Measurements from ENCODE around the gene LYPLA2. TPM values are rescaled to one million over a fixed set of nuclear protein-coding genes. Genes with fewer than 3 reads are reported as not detected.

Gene LYPLA2
- total RNA-seq, 1 donor from 2014 or later = 88.9 TPM

- Mint-ChIP-seq H3K4me3 (peak overlapping the region; percentile 97), H3K9me3 (no peaks in the 10 kb centered on the region), H3K27ac (ENCODE audit: unreplicated experiment) (no peak overlapping the region), H3K27me3 (ENCODE audit: low read depth) (peaks cover 2% of the 10 kb centered on the region), H3K4me1 (peaks cover 9% of the 10 kb centered on the region), H3K36me3 (ENCODE audit: low read depth) (no peaks in the 10 kb centered on the region)
- no peak for DNase-seq (ENCODE audit: low read depth, low spot score)
- TF ChIP-seq CTCF (conservative IDR thresholded peaks at IDR 0.05) = no peak
These were observed 6.8 kb downstream of the LYPLA2 start for GRCh38 chr1:23797478-23798448.

- H3K4me3 Mint-ChIP-seq = peak overlapping the region; percentile 97
- no peaks in the 10 kb centered on the region for H3K36me3 Mint-ChIP-seq (ENCODE audit: low read depth)
- H3K4me1 Mint-ChIP-seq = peaks cover 11% of the 10 kb centered on the region
- no peaks in the 10 kb centered on the region for H3K9me3 Mint-ChIP-seq
- no peak overlapping the region for H3K27ac Mint-ChIP-seq (ENCODE audit: unreplicated experiment)
- peaks cover 2% of the 10 kb centered on the region for H3K27me3 Mint-ChIP-seq (ENCODE audit: low read depth)
- no peak for DNase-seq (ENCODE audit: low read depth, low spot score)
- peak; percentile 18 for TF ChIP-seq CTCF (conservative IDR thresholded peaks at IDR 0.05)
These were observed 7.8 kb downstream of the LYPLA2 start for GRCh38 chr1:23798662-23799142.

DNA sequence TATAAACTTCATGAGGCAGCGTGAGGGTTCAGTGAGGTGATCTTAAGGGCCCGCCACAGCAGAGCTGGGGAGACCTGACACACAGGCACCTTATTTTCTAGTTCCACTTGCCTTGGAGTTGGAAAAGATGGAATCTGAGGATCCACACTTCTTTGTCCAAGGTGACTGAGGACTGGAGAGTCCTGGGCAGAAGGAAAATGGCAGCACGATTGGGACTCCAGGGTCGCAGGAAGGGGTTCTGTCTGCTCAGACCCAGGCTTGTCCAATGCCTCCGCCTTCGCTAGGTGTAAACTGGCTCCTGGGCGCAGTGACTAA lies 8.3 kb downstream of the LYPLA2 start:
- no peak for DNase-seq (ENCODE audit: low read depth, low spot score)
- H3K4me1 Mint-ChIP-seq = peaks cover 17% of the 10 kb centered on the region
- no peak for TF ChIP-seq CTCF (conservative IDR thresholded peaks at IDR 0.05)
- no peaks in the 10 kb centered on the region for H3K36me3 Mint-ChIP-seq (ENCODE audit: low read depth)
- peak overlapping the region; percentile 97 for H3K4me3 Mint-ChIP-seq
- no peak overlapping the region for H3K27ac Mint-ChIP-seq (ENCODE audit: unreplicated experiment)
- H3K9me3 Mint-ChIP-seq = no peaks in the 10 kb centered on the region
- H3K27me3 Mint-ChIP-seq (ENCODE audit: low read depth) = peaks cover 2% of the 10 kb centered on the region

DNA sequence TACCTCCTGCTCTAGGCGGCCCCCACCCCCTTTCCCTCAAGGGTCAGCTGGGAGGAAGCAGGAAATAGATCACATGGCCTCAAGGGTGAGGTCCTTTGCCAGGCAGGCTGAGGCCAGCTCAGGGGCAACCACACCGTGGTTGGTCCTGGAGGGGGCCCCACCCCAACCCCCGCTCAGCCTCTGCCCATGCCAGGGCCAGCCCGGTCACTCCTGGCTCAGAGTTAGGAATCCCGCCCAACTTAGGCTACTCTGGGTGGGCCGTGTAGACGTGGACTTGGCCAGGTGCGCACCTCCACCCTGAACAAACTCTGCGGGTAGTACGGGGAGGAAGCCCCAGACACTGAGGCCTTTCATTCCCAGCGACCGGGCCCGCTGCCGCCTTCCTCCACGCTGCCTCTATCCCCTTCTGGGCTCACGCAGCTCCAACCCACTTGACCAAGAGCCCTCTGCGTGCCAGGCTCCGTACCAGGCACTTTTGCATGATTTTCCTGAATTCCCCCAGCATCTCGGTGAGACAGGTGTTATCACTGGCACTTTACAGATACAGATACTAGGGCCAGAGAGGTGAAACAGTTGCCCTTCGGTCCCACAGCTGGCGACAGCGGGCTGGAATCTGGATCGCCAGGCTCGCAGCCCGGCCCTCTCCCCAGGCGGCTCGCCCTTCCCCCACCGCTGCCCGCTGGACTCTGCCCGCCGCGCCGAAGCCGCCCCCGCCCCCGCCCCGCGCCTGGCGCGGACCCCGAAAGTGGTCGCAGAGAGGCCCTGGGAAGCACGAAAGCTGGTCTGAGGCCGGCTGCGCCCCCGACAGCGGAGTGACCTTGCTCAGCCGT lies 8.8 kb downstream of the LYPLA2 start:
- Mint-ChIP-seq H3K9me3 (no peaks in the 10 kb centered on the region), H3K36me3 (ENCODE audit: low read depth) (no peaks in the 10 kb centered on the region), H3K4me1 (peaks cover 18% of the 10 kb centered on the region), H3K27me3 (ENCODE audit: low read depth) (peaks cover 2% of the 10 kb centered on the region), H3K4me3 (peak overlapping the region; percentile 97), H3K27ac (ENCODE audit: unreplicated experiment) (peak overlapping the region; percentile 97)
- DNase-seq (ENCODE audit: low read depth, low spot score) = no peak
- no peak for TF ChIP-seq CTCF (conservative IDR thresholded peaks at IDR 0.05)

DNA sequence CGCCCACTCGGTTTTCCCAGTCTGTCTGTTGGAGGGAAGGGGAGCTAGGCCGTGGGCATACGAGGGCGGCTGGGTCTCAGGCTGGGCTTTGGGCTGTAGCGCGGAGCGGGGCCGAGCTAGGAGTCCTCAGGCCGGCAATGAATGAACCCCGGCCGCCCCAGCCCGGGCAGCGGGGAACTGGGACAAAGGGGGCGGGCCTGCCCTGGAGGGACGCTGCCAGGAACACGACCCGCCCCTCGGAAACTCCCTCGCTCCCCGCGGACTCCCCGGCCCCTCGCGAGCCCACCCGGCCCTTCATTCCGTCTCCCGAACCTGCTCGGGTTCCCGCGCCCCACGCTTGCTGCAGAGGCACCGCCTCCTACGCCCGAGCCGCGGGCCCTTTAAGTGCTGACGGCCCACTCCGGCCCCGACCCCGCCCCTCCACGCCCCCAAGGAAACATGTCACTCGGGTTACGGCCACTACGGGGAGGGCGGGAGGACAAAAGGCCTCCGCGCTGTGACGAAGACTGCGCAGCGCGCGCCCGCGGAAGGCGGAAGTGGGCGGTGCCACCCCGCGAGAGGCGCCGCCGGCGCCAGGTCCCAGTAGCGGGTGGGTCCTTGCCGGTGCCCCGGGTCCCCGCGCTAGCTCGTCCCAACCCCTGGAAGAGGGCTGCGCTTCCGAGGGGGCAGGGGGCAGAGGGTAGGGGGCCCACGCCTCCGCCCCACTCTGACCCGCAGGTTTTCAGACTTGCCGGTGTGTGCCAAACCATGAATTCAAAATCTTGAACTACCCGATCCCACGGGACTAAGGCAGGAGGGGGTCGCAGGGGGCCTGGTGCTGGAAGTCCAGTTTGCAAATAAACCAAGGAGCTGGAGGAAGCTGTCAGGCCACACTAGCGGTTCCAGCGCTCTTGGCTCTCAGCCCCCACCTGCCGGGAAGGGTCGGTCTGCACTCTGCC lies 9.7 kb downstream of the LYPLA2 start, which contains the start of gene GALE:
Gene GALE, minus strand, starts transcription at position 355 of the 938 bp plus-strand sequence. CDS start 1,747 bp downstream, outside the sequence.
- DNase-seq (ENCODE audit: low read depth, low spot score) = peak; percentile 78
- no peak for TF ChIP-seq CTCF (conservative IDR thresholded peaks at IDR 0.05)
- peaks cover 18% of the 10 kb centered on the region for H3K4me1 Mint-ChIP-seq
- peaks cover 2% of the 10 kb centered on the region for H3K27me3 Mint-ChIP-seq (ENCODE audit: low read depth)
- H3K9me3 Mint-ChIP-seq = no peaks in the 10 kb centered on the region
- H3K27ac Mint-ChIP-seq (ENCODE audit: unreplicated experiment) = peak within 1 kb of the TSS; percentile 97
- peak within 1 kb of the TSS; percentile 97 for H3K4me3 Mint-ChIP-seq
- no peaks in the 10 kb centered on the region for H3K36me3 Mint-ChIP-seq (ENCODE audit: low read depth)

Measured in neural crest cell (in vitro differentiated cells).